HG03060 (cell line): Measurements from ENCODE around the gene PIGB.
"Not testable (repeated sequence)": the region's sequence is repeated elsewhere in the genome, so short reads cannot be mapped to it uniquely, and the experiment has no call there.

ENCODE experiments used
- ATAC-seq: cut with Tn5 transposase; IDR thresholded peaks from one replicate; pipeline ENCODE4 v1.9.1; 2021; ENCODE audit warnings: low read depth, moderate number of reproducible peaks; ENCODE audit not compliant: unreplicated experiment

The PIGB gene

GRCh38 chr15:55290528-55291057 lies 28.4 kb upstream of the PIGB start:
- peak; percentile 58 for ATAC-seq

GRCh38 chr15:55297315-55297714 lies 21.7 kb upstream of the PIGB start:
- ATAC-seq: no peak

- ATAC-seq: not testable (repeated sequence)
These were observed 16.2 kb upstream of the PIGB start for GRCh38 chr15:55302801-55303200.

GRCh38 chr15:55319537-55320237 lies 665 bp downstream of the PIGB start:
- ATAC-seq: peak; percentile 35

- no peak for ATAC-seq
These were observed 1.2 kb downstream of the PIGB start for GRCh38 chr15:55320238-55320550.

GRCh38 chr15:55320963-55321362 lies 1.9 kb downstream of the PIGB start:
- ATAC-seq: no peak

GRCh38 chr15:55322467-55322866 lies 3.4 kb downstream of the PIGB start:
- ATAC-seq: no peak

- no peak for ATAC-seq
These were observed 8.4 kb downstream of the PIGB start for GRCh38 chr15:55327387-55327786.

- ATAC-seq: no peak
These were observed 15.3 kb downstream of the PIGB start for GRCh38 chr15:55334371-55334770.

- no peak for ATAC-seq
These were observed 16.0 kb downstream of the PIGB start for GRCh38 chr15:55334997-55335396.

- ATAC-seq: no peak
These were observed 18.1 kb downstream of the PIGB start for GRCh38 chr15:55337160-55337559.

- ATAC-seq: no peak
These were observed 24.1 kb downstream of the PIGB start for GRCh38 chr15:55343168-55343567.

GRCh38 chr15:55344206-55344605 lies 25.2 kb downstream of the PIGB start:
- no peak for ATAC-seq

GRCh38 chr15:55348281-55348778 lies 29.3 kb downstream of the PIGB start:
- ATAC-seq: no peak

- no peak for ATAC-seq
These were observed 30.3 kb downstream of the PIGB start for GRCh38 chr15:55349282-55349681.

- ATAC-seq: no peak
These were observed 34.0 kb downstream of the PIGB start for GRCh38 chr15:55353025-55353424.

- ATAC-seq: no peak
These were observed 38.1 kb downstream of the PIGB start for GRCh38 chr15:55356985-55357585.

- ATAC-seq: no peak
These were observed 38.8 kb downstream of the PIGB start for GRCh38 chr15:55357774-55358173.

- no peak for ATAC-seq
These were observed 39.4 kb downstream of the PIGB start for GRCh38 chr15:55358471-55358870.

- ATAC-seq: no peak
These were observed 41.2 kb downstream of the PIGB start for GRCh38 chr15:55360256-55360655.

- ATAC-seq: no peak
These were observed 42.0 kb downstream of the PIGB start for GRCh38 chr15:55361048-55361447.

GRCh38 chr15:55362641-55363040 lies 43.6 kb downstream of the PIGB start:
- ATAC-seq: no peak
